Lower lobe of right lung (tissue), 2 donors: ENCODE results near the gene HMCN2. TPM values are rescaled to one million over a fixed set of nuclear protein-coding genes. Genes with fewer than 3 reads are reported as not detected.

ENCODE experiments used
- ATAC-seq, 2 donors: fragments of 200-7000 bp; cut with Tn5 transposase; one replicate each; pipeline ENCODE4 v1.9.1; 2020 to 2022; ENCODE audit warnings: mild to moderate bottlenecking in 2 of 2, moderate library complexity in 2 of 2
- DNase-seq: peaks from one replicate; pipeline ENCODE4 v3.0.0-alpha.2; 2020
- H3K27ac ChIP-seq: fragments of 200-600 bp; one replicate; pipeline ENCODE4 v1.8.0; 2022
- H3K27me3 ChIP-seq: fragments of 200-600 bp; one replicate; pipeline ENCODE4 v1.8.0; 2022; ENCODE audit warnings: low read depth
- H3K36me3 ChIP-seq: fragments of 200-600 bp; one replicate; pipeline ENCODE4 v1.8.0; 2022; ENCODE audit warnings: mild to moderate bottlenecking
- H3K4me1 ChIP-seq: fragments of 200-600 bp; one replicate; pipeline ENCODE4 v1.8.0; 2022
- H3K4me3 ChIP-seq: fragments of 200-600 bp; one replicate; pipeline ENCODE4 v1.8.0; 2022; ENCODE audit warnings: mild to moderate bottlenecking
- H3K9me3 ChIP-seq: fragments of 200-600 bp; one replicate; pipeline ENCODE4 v1.8.0; 2022
- CTCF ChIP-seq: fragments of 200-600 bp; IDR thresholded peaks from one replicate; pipeline ENCODE4 v1.8.0; 2022; ENCODE audit warnings: antibody characterized with exemption, mild to moderate bottlenecking
- intact Hi-C: fragments of 100-400 bp; cut with DNase I; formaldehyde crosslinking; loops from one replicate; pipeline ENCODE4 v1.11.0; 2022
- total RNA-seq: library from RNA; stranded (reverse); fragmentation: NEBNext Ultra II Directional; extraction: Animal tissue kit (Norgen Biotek cat#: 25700); gene quantifications from one replicate; pipeline ENCODE4 v1.2.1, GENCODE V29; 2021
- donor health status: DM: no; HTN: yes; CAD: no; lungs with severe emphysema.

Gene HMCN2
- total RNA-seq, 1 donor from 2014 or later: 4.7 TPM

- no peak for DNase-seq
- H3K4me3 ChIP-seq: no peak overlapping the region
- intact Hi-C loops: no loop called here
Measured at GRCh38 chr9:130358928-130359327, 93.4 kb downstream of the HMCN2 start.

GRCh38 chr9:130359819-130360218 is 94.3 kb downstream of the HMCN2 start:
- Histone ChIP-seq H3K4me3 (no peak overlapping the region), H3K4me1 (no peaks in the 10 kb centered on the region), H3K36me3 (no peaks in the 10 kb centered on the region), H3K27ac (no peak overlapping the region), H3K9me3 (no peaks in the 10 kb centered on the region), H3K27me3 (no peaks in the 10 kb centered on the region)
- no peak for TF ChIP-seq CTCF
- no peak for DNase-seq
- intact Hi-C loops: no loop called here
- no peak for ATAC-seq

More at GRCh38 chr9:130358928-130359327, 93.4 kb downstream of the HMCN2 start:
- ATAC-seq: no peak
- Histone ChIP-seq H3K27ac (no peak overlapping the region), H3K9me3 (no peaks in the 10 kb centered on the region), H3K36me3 (no peaks in the 10 kb centered on the region), H3K4me1 (no peaks in the 10 kb centered on the region), H3K27me3 (no peaks in the 10 kb centered on the region)
- no peak for TF ChIP-seq CTCF

- H3K27me3 ChIP-seq: no peaks in the 10 kb centered on the region
- DNase-seq (no peak), ATAC-seq (no peak)
- H3K9me3 ChIP-seq: no peaks in the 10 kb centered on the region
- no peak overlapping the region for H3K4me3 ChIP-seq
- intact Hi-C loops: no loop called here
- no peak for TF ChIP-seq CTCF
- H3K4me1 ChIP-seq: no peaks in the 10 kb centered on the region
- no peaks in the 10 kb centered on the region for H3K36me3 ChIP-seq
- H3K27ac ChIP-seq: no peak overlapping the region
Measured at GRCh38 chr9:130360672-130361071, 95.1 kb downstream of the HMCN2 start.

- no peaks in the 10 kb centered on the region for H3K27me3 ChIP-seq
- TF ChIP-seq CTCF: no peak
- H3K4me1 ChIP-seq: no peaks in the 10 kb centered on the region
- H3K4me3 ChIP-seq: no peak overlapping the region
- H3K27ac ChIP-seq: no peak overlapping the region
- no peaks in the 10 kb centered on the region for H3K36me3 ChIP-seq
- intact Hi-C loops: no loop called here
- H3K9me3 ChIP-seq: no peaks in the 10 kb centered on the region
- ATAC-seq (no peak), DNase-seq (no peak)
Measured at GRCh38 chr9:130361873-130362362, 96.4 kb downstream of the HMCN2 start.

GRCh38 chr9:130362691-130363090 is 97.1 kb downstream of the HMCN2 start:
- H3K27me3 ChIP-seq: no peaks in the 10 kb centered on the region
- no peaks in the 10 kb centered on the region for H3K4me1 ChIP-seq
- H3K27ac ChIP-seq: no peak overlapping the region
- ATAC-seq (no peak), DNase-seq (no peak)
- H3K36me3 ChIP-seq: no peaks in the 10 kb centered on the region
- no peak overlapping the region for H3K4me3 ChIP-seq
- no peak for TF ChIP-seq CTCF
- H3K9me3 ChIP-seq: no peaks in the 10 kb centered on the region
- intact Hi-C loops: no loop called here
